Neural cell (in vitro differentiated cells): ENCODE data around the gene BCAR3. TPM values are rescaled to one million over a fixed set of nuclear protein-coding genes. Genes with fewer than 3 reads are reported as not detected.

Experiments used
- H2AFZ ChIP-seq: fragments of 200-600, 300-800 bp; sonication (generic), shearing (Covaris generic); 2 replicates; pipeline ENCODE4 v1.6.0; 2014; ENCODE audit warnings: low read depth, mild to moderate bottlenecking, antibody characterized with exemption, low read length, moderate library complexity
- H3F3A ChIP-seq: fragments of 200-600 bp; shearing (Covaris generic); 2 replicates; pipeline ENCODE4 v1.6.1; 2016; ENCODE audit warnings: mild to moderate bottlenecking, moderate library complexity, mixed read lengths, antibody characterized with exemption, low read length; ENCODE audit not compliant: insufficient read depth, poor library complexity, severe bottlenecking
- H3K27ac ChIP-seq: fragments of 200-600, 300-800 bp; sonication (generic), shearing (Covaris generic); 2 replicates; pipeline ENCODE4 v1.5.1; 2014; ENCODE audit warnings: mild to moderate bottlenecking, low read length, moderate library complexity
- H3K27me3 ChIP-seq: fragments of 300-800, 200-600 bp; sonication (generic), shearing (Covaris generic); 2 replicates; pipeline ENCODE4 v1.6.0; 2014; ENCODE audit warnings: mild to moderate bottlenecking, low read depth, low read length, moderate library complexity; ENCODE audit not compliant: insufficient read depth
- H3K36me3 ChIP-seq: fragments of 300-800, 200-600 bp; sonication (generic), shearing (Covaris generic); 2 replicates; pipeline ENCODE4 v1.5.1; 2014; ENCODE audit warnings: mild to moderate bottlenecking, antibody characterized with exemption, low read length, moderate library complexity; ENCODE audit not compliant: insufficient read depth
- H3K4me2 ChIP-seq: fragments of 300-800, 200-600 bp; sonication (generic), shearing (Covaris generic); 2 replicates; pipeline ENCODE4 v1.6.0; 2014; ENCODE audit warnings: mild to moderate bottlenecking, low read length
- H3K4me3 ChIP-seq: fragments of 300-800, 200-600 bp; sonication (generic), shearing (Covaris generic); 2 replicates; pipeline ENCODE4 v1.5.1; 2014; ENCODE audit warnings: mild to moderate bottlenecking, low read length, moderate library complexity
- H3K79me2 ChIP-seq: fragments of 200-600 bp; shearing (Covaris generic); replicated peaks from 2 replicates; pipeline ENCODE4 v1.6.0; 2014; ENCODE audit warnings: mild to moderate bottlenecking, low read length, moderate library complexity; ENCODE audit not compliant: insufficient read depth
- H3K9ac ChIP-seq: fragments of 300-800, 200-600 bp; sonication (generic), shearing (Covaris generic); 2 replicates; pipeline ENCODE4 v1.6.1; 2016; ENCODE audit warnings: mild to moderate bottlenecking, low read length, mixed read lengths
- H3K9me2 ChIP-seq: fragments of 200-600 bp; shearing (Covaris generic); 2 replicates; pipeline ENCODE4 v1.6.1; 2016; ENCODE audit warnings: mild to moderate bottlenecking, low read length, mixed read lengths; ENCODE audit not compliant: insufficient read depth
- H3K9me3 ChIP-seq: fragments of 200-600, 300-800 bp; sonication (generic), shearing (Covaris generic); 2 replicates; pipeline ENCODE4 v1.6.1; 2016; ENCODE audit warnings: mild to moderate bottlenecking, mixed run types, low read length, moderate library complexity, mixed read lengths
- H4K20me1 ChIP-seq: fragments of 200-600 bp; shearing (Covaris generic); 2 replicates; pipeline ENCODE4 v1.6.1; 2016; ENCODE audit warnings: mild to moderate bottlenecking, mixed run types; ENCODE audit not compliant: insufficient read depth
- CTCF ChIP-seq: fragments of 450-650 bp; IDR thresholded peaks from 2 replicates; pipeline ENCODE4 v1.5.1; 2014; ENCODE audit warnings: antibody characterized with exemption, mild to moderate bottlenecking, moderate library complexity; ENCODE audit not compliant: poor library complexity, severe bottlenecking
- EP300 ChIP-seq: fragments of 450-650 bp; conservative IDR thresholded peaks from 2 replicates; pipeline ENCODE4 v1.6.1; 2014; ENCODE audit warnings: antibody characterized with exemption, mild to moderate bottlenecking, moderate library complexity; ENCODE audit not compliant: poor library complexity, severe bottlenecking
- EZH2 ChIP-seq: fragments of 200-600, 300-800 bp; shearing (Covaris generic), sonication (generic); IDR thresholded peaks from 2 replicates; pipeline ENCODE4 v1.6.1; 2014; ENCODE audit warnings: antibody characterized with exemption, low read length, borderline replicate concordance, mild to moderate bottlenecking; ENCODE audit not compliant: insufficient read depth, poor library complexity, severe bottlenecking
- MXI1 ChIP-seq: fragments of 450-650 bp; conservative IDR thresholded peaks from 2 replicates; pipeline ENCODE4 v1.6.1; 2014; ENCODE audit warnings: antibody characterized with exemption, mild to moderate bottlenecking; ENCODE audit not compliant: poor library complexity, severe bottlenecking
- POLR2AphosphoS5 ChIP-seq: IDR thresholded peaks from 2 replicates; pipeline ENCODE4 v1.6.1; 2012
- RAD21 ChIP-seq: fragments of 450-650 bp; conservative IDR thresholded peaks from 2 replicates; pipeline ENCODE4 v1.6.1; 2014; ENCODE audit warnings: antibody characterized with exemption, mild to moderate bottlenecking, moderate library complexity
- REST ChIP-seq: IDR thresholded peaks from 2 replicates; pipeline ENCODE4 v1.6.1; 2012; ENCODE audit warnings: borderline replicate concordance
- SMC3 ChIP-seq: fragments of 450-650 bp; conservative IDR thresholded peaks from 2 replicates; pipeline ENCODE4 v1.6.1; 2014; ENCODE audit warnings: antibody characterized with exemption, mild to moderate bottlenecking, moderate library complexity; ENCODE audit not compliant: poor library complexity
- TAF1 ChIP-seq: IDR thresholded peaks from 2 replicates; pipeline ENCODE4 v1.6.1; 2012; ENCODE audit warnings: low read depth
- polyA plus RNA-seq: library from polyadenylated mRNA; depleted of rRNA; stranded (reverse); fragments of >200 nt; gene quantifications from 2 replicates; pipeline ENCODE4 v1.2.3, GENCODE V29; 2014

BCAR3 gene
- polyA plus RNA-seq, 1 donor from 2014 or later, result 2.5 TPM

- Histone ChIP-seq H3K27ac (no peak overlapping the region), H3K4me2 (no peak overlapping the region), H3K36me3 (no peaks in the 10 kb centered on the region)
Observed at GRCh38 chr1:93577536-93578432, 103.9 kb downstream of the BCAR3 start.

More at GRCh38 chr1:93577536-93578432, 103.9 kb downstream of the BCAR3 start:
- no peaks in the 10 kb centered on the region for H3K9me2 ChIP-seq
- no peaks in the 10 kb centered on the region for H3K27me3 ChIP-seq
- no peak overlapping the region for H3K4me3 ChIP-seq
- no peaks in the 10 kb centered on the region for H4K20me1 ChIP-seq
- no peak overlapping the region for H3K9ac ChIP-seq
- H2AFZ ChIP-seq, result no peak overlapping the region
- H3K9me3 ChIP-seq, result no peaks in the 10 kb centered on the region
- TF ChIP-seq RAD21 (no peak), CTCF (no peak), EZH2 (no peak), MXI1 (no peak), EP300 (no peak), POLR2AphosphoS5 (no peak), SMC3 (no peak), TAF1 (no peak), REST (no peak)
- H3K79me2 ChIP-seq, result no peaks in the 10 kb centered on the region
- H3F3A ChIP-seq, result no peaks in the 10 kb centered on the region
